SIG-M5 (cell line): Measurements from ENCODE around the gene GPR6.

Experiments
- DNase-seq: peaks from one replicate; lab custom pipeline; 2025; lab: John Stamatoyannopoulos, UW

GPR6 gene

GRCh38 chr6:109999740-110000139, 21.6 kb downstream of the GPR6 start:
- DNase-seq, result no peak

GRCh38 chr6:110002676-110003075, 24.6 kb downstream of the GPR6 start:
- no peak for DNase-seq

- no peak for DNase-seq
These were observed 35.3 kb downstream of the GPR6 start for GRCh38 chr6:110013386-110013785.

- no peak for DNase-seq
These were observed 37.1 kb downstream of the GPR6 start for GRCh38 chr6:110015206-110015605.

GRCh38 chr6:110017306-110017705, 39.2 kb downstream of the GPR6 start:
- no peak for DNase-seq

GRCh38 chr6:110017946-110018345, 39.8 kb downstream of the GPR6 start:
- no peak for DNase-seq

GRCh38 chr6:110018486-110018885, 40.4 kb downstream of the GPR6 start:
- no peak for DNase-seq

- DNase-seq, result no peak
These were observed 42.8 kb downstream of the GPR6 start for GRCh38 chr6:110020888-110021287.

- DNase-seq, result no peak
These were observed 51.0 kb downstream of the GPR6 start for GRCh38 chr6:110029144-110029543.
